HG02759 (cell line): ENCODE measurements around the gene SLC27A3.

Source experiments
- ATAC-seq: cut with Tn5 transposase; IDR thresholded peaks from one replicate; pipeline ENCODE4 v1.9.1; 2021; ENCODE audit warnings: mild to moderate bottlenecking, moderate library complexity; ENCODE audit not compliant: unreplicated experiment

Gene SLC27A3

GRCh38 chr1:153796786-153797659 lies 21.8 kb downstream of the SLC27A3 start:
- ATAC-seq: peak; percentile 63

- ATAC-seq: no peak
These were observed 23.2 kb downstream of the SLC27A3 start for GRCh38 chr1:153798468-153798780.

- no peak for ATAC-seq
These were observed 23.8 kb downstream of the SLC27A3 start for GRCh38 chr1:153799016-153799415.

GRCh38 chr1:153799566-153800465 lies 24.6 kb downstream of the SLC27A3 start:
- no peak for ATAC-seq

- no peak for ATAC-seq
These were observed 25.3 kb downstream of the SLC27A3 start for GRCh38 chr1:153800516-153800915.

- ATAC-seq: no peak
These were observed 25.9 kb downstream of the SLC27A3 start for GRCh38 chr1:153801028-153801625.

- ATAC-seq: no peak
These were observed 26.8 kb downstream of the SLC27A3 start for GRCh38 chr1:153801786-153802697.

- no peak for ATAC-seq
These were observed 28.4 kb downstream of the SLC27A3 start for GRCh38 chr1:153803470-153804056.

- no peak for ATAC-seq
These were observed 28.9 kb downstream of the SLC27A3 start for GRCh38 chr1:153804112-153804511.

- peak; percentile 95 for ATAC-seq
These were observed 30.0 kb downstream of the SLC27A3 start for GRCh38 chr1:153805042-153805745.

GRCh38 chr1:153805886-153806719 lies 30.9 kb downstream of the SLC27A3 start:
- ATAC-seq: no peak

GRCh38 chr1:153816283-153816889 lies 41.2 kb downstream of the SLC27A3 start:
- no peak for ATAC-seq

GRCh38 chr1:153818876-153819275 lies 43.7 kb downstream of the SLC27A3 start:
- no peak for ATAC-seq

- no peak for ATAC-seq
These were observed 52.2 kb downstream of the SLC27A3 start for GRCh38 chr1:153827168-153827964.
